ENCODE data around the gene PRCC.

PRCC gene

DNA sequence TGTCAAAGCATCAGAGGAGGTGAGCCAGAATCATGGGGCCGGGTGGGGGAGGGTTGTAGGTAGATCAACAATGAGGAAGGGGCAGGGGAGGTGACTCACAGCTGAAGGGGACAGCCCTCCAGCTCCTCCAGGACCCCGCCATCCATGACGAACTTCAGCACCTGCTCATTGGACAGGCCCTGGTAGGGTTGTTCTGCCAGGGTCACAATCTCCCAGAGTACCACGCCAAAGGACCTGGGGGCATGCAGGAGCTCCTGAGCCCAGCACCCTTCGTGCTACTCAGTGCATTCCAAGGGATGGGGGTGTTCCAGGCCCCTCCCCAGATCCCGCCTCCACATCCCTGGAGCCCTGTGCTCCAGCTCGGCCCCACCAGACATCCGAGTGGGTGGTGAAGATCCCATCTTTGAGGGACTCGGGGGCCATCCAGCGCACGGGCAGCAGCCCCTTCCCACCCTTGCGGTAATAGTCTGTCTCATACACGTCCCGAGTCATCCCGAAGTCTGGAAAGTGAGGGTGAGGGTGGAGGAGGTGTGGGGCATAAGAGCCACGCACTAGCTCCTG, 74.0 kb downstream of the PRCC start:
- DNase-seq (ENCODE audit: low read depth): no peak

DNA sequence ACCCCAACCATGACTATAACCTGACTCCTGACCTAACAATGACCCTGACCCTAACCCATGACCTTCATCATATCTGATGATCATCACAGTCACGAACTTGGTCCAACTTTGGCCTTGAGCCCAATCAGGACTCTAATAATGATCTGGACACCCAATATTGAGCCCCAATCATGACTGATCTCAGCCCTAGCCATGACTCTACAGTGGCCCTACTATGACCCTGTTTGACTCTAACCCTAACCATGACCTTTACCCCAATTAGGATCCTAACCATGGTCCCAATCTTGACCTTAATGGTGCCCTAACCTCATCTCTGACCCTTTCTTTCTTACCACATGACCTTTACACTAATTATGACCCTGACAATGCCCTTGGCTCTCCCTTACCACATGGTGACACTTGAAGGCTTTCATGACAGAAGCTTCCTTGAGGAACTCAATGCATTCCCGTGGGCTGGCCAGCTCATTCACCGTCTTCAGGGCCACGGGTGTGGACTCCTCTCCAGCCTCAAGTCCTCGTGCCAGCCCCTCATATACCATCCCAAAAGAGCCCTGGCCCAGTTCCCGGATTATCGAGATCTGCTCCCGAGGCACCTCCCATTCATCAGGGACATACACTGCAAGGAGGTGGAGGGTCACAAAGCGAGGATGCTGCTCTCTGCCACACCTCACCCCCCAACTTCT, 75.4 kb downstream of the PRCC start:
- DNase-seq (ENCODE audit: low read depth): no peak

DNA sequence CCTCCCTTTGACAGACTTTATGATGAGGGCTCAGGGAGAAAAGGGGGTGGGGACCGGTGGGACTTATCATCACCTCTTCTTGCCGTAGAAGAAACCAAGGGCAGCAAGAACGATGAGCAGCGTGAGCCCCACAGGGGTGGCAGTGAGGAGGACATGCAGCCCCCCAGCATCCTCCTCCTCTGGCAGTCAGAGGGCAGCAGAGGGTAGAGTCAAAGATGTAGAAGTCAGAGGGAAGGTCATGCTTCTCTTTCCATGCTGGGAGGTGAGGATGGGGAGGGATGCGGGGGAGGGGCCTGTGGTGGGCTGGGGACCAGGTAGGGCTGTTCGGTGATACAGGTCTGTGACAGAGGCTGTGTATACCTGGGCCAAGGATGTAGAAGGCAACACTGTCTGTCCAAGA, 76.8 kb downstream of the PRCC start:
- no peak for DNase-seq (ENCODE audit: low read depth)

DNA sequence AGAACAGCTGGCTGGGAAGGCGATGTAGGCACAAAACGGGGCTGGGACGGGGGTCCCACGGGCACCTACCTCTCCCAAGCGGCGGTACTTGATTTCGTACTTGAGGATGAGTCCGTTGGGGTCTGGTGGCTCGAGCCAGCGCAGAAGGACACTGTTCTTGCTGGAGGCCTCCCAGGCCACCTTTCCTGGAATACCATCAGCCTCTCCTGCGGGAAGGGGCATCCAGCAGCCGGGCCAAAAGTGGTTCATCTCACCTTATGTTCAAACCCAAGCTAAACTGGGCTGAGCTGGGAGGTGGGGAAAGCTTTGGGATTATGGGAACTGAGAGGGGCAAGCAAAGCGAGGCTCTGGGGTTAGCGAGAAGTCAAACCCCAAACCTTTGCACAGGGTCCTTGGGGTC, 77.3 kb downstream of the PRCC start:
- DNase-seq (ENCODE audit: low read depth): no peak

DNA sequence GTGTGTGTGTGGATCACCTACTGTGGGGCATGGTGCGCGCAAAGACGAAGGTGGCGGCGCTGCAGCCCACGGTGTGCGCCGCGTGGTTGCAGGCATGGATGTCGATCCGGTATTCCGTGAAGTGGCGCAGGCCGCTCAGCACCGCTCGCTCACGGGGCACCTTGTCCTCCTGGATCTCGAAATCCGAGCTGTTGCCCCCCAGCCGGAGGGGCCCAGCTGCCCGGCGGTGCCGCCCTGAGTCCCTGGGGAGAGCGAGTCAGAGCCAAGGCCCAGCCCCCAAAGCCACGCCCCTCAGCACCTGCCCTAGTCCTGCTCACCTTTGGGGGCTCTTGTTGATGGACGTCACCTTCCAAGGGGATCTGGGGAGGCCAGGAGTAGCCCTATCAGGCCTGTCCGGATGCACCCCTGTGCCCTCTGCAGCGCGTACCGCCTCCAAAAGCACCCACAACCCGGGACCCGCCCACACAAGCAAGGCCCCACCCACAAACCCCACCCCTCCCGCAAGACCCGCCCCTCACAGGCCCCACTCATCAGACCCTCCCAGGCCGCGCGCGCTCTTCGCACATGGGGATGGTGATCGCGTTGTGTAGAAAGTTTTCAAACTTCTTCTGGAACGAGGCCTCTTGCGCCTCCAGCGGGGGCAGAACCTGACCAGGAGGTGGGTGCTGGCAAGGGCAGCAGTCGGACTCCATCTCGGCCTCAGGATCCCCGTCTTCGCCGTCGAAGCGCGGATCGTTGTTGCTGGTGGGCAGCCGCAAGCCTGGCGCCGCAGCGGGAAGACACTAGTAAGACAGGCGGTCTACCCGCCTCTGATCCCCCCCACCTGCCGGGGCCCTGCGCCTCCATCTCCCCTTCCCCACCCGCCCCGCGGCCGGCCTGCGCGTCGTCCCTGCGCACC, 78.0 kb downstream of the PRCC start:
- DNase-seq (ENCODE audit: low read depth): no peak

DNA sequence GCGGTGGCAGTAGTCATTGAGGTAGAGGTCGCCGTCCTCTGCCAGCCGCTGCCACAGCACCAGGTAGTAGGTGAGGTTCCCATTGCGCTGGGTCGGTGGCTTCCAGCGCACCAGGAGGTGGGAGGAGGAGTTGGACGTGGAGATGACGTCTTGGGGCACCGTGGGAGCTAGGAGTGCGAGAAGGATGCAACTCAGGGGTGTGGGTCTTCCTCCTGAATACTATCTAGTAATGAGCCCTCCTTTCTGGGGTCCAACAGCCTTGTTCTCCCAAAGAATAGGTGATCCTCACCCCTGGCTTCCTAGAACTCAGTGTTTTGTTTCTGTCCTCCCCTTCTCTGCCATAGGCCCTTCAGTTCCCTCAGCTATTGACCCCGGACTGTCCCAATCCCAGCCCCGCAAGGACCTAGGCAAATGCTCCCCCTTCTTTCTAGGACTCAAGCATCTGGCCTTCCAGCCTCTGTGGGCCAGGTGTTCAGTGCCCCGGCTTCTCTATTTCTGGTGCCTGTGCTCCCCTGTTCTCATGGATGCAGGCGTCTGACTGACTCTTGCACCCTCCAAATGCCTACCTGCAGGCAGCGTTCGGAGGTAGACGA, 78.7 kb downstream of the PRCC start:
- no peak for DNase-seq (ENCODE audit: low read depth)

DNA sequence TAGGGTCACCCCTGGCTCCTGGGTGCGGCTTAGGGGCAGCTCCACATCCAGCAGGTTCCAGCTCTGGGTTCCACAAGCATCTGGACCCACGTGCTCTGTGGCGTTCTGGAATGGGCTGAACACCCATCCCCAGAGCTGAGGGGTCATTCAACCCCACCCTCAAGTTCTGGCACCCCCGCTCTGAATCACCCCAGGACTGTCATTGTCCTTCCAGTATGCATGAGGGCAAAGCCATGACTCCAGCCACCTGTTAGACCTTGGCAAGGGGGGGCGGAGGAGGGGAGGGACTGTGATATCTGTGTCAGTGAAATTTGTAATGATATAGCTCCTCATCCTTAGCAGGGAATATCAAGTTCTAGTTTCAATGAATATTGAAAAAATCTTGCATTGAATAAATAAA, 79.3 kb downstream of the PRCC start:
- DNase-seq (ENCODE audit: low read depth): no peak

DNA sequence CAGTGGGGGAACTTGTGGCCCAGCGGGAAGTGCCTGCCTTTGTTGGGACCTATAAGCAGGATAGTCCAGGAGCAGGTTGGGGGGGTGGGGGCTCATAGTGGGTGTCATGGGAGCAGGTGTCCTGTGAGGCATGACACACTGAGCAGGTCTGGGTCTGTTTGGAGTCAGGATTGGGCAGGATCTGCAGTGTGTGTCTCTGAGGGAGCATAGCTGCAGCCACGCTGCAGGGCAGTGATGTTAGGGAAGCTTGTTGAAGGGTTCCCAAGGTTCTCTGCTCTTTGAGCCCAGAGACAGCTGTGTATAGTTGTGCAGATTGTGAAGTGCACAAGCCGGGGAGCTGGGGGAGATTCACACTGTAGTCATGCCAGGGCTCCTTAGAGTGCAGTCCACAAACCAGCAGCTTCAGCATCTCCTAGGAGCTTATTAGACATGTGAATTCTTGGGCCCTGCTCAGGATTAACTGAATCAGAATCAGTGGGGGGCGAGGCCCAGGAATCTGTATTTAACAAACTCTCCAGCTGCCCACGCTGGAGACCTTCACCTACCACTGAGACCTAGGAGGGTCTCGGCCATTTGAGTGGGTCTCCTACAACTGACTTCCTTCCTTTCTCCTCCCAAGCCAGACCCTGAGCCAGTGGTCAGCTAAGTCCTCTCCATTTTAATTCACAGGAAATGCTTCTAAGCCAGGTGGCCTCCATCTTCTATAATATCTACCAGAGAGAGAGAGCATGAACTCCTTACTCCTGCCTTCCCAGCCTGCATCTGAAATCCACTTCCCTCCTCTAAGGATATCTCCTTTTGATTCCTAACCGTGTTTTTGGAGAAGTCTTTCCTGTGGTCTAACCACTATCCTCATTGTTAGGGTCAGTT, 80.5 kb downstream of the PRCC start:
- no peak for DNase-seq (ENCODE audit: low read depth)

DNA sequence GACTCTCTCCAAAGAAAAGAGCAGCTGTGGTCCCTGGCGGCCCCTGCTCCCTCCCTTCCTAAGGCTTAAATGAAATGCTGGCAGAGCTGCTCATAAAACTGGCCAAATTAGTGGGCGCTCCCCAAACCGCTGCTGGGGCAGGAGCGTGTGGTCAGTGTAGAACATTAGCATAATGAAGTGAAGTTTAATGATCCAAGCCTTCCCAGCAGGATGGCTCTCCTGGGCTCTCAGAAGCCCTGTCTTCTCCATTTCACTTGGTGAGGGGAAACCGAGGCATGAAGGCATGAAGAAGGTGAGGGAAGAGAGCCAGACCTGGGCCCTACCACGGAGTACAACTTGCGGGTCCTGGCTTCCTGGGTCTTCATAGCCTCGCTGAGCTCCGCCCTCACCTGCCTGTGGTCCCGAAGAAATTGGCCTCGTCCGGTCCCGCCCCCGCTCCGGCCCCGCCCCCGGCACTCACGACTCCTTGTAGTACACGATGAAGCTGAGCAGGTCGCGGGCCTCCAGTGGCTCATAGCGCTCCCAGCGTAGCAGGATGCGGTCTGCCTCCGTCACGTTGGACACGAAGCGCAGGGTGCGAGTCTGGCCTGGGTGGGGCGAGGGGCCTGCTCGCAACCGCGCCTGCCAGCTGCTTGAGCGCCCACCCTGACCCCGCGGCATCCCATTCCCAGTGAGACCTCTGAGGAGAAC, 81.3 kb downstream of the PRCC start:
- no peak for DNase-seq (ENCODE audit: low read depth)

DNA sequence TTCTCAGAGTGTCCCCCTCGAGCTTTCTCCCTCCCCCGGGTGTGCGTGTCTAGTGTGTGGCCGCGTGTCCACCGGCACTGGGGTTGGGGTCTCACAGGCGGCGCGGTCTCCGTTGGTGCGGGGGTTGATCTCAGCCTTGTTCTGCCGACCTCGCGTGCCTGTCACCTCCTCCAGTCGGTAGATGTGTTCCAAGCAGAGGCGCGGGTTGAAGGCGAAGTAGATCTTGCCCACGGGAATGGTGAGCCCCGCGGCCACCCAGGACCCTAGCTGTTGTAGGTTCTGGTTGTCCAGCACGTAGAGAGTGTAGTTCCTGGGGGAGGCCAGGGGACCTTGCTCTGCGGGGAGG, 81.8 kb downstream of the PRCC start:
- DNase-seq (ENCODE audit: low read depth): no peak

All from CMK (cell line).